DMS53 (cell line): ENCODE results near the gene DNAH3.
"Not testable (repeated sequence)": the region's sequence is repeated elsewhere in the genome, so short reads cannot be mapped to it uniquely, and the experiment has no call there.

Experiments
- DNase-seq: peaks from one replicate; lab custom pipeline; 2025; lab: John Stamatoyannopoulos, UW

Gene DNAH3

GRCh38 chr16:20995711-20996110 lies 154.9 kb downstream of the DNAH3 start:
- no peak for DNase-seq

GRCh38 chr16:20989496-20990070 lies 161.1 kb downstream of the DNAH3 start:
- DNase-seq: not testable (repeated sequence)

- no peak for DNase-seq
Observed at GRCh38 chr16:20987049-20987448, 163.6 kb downstream of the DNAH3 start.

- DNase-seq: no peak
Observed at GRCh38 chr16:20984019-20984418, 166.6 kb downstream of the DNAH3 start.

GRCh38 chr16:20976576-20976975 lies 174.1 kb downstream of the DNAH3 start:
- DNase-seq: no peak

- not testable (repeated sequence) for DNase-seq
Observed at GRCh38 chr16:20973201-20973600, 177.4 kb downstream of the DNAH3 start.

- no peak for DNase-seq
Observed at GRCh38 chr16:20971401-20971800, 179.2 kb downstream of the DNAH3 start.

- DNase-seq: no peak
Observed at GRCh38 chr16:20969386-20969785, 181.3 kb downstream of the DNAH3 start.

GRCh38 chr16:20968765-20969164 lies 181.9 kb downstream of the DNAH3 start:
- DNase-seq: no peak

GRCh38 chr16:20960899-20961298 lies 189.7 kb downstream of the DNAH3 start:
- no peak for DNase-seq

GRCh38 chr16:20957153-20957552 lies 193.5 kb downstream of the DNAH3 start:
- DNase-seq: no peak

GRCh38 chr16:20956319-20956718 lies 194.3 kb downstream of the DNAH3 start:
- no peak for DNase-seq

GRCh38 chr16:20954574-20954973 lies 196.1 kb downstream of the DNAH3 start:
- no peak for DNase-seq

GRCh38 chr16:20952139-20952920 lies 198.3 kb downstream of the DNAH3 start:
- peak; percentile 51 for DNase-seq

GRCh38 chr16:20950294-20950693 lies 200.4 kb downstream of the DNAH3 start:
- DNase-seq: no peak

GRCh38 chr16:20949660-20950059 lies 201.0 kb downstream of the DNAH3 start:
- no peak for DNase-seq

GRCh38 chr16:20948444-20948843 lies 202.2 kb downstream of the DNAH3 start:
- no peak for DNase-seq

- DNase-seq: no peak
Observed at GRCh38 chr16:20946015-20946629, 204.5 kb downstream of the DNAH3 start.

- DNase-seq: not testable (repeated sequence)
Observed at GRCh38 chr16:20945575-20945875, 205.1 kb downstream of the DNAH3 start.

- DNase-seq: no peak
Observed at GRCh38 chr16:20944861-20945574, 205.6 kb downstream of the DNAH3 start.

GRCh38 chr16:20942256-20942655 lies 208.4 kb downstream of the DNAH3 start:
- no peak for DNase-seq

GRCh38 chr16:20941636-20941926 lies 209.1 kb downstream of the DNAH3 start:
- DNase-seq: no peak
